Heart right ventricle (tissue), 16 donors: ENCODE data around the gene BCORL1. TPM values are rescaled to one million over a fixed set of nuclear protein-coding genes. Genes with fewer than 3 reads are reported as not detected.
A peak's percentile ranks its signal among the peaks of the same experiment; 100 is the strongest.

Source experiments
- ATAC-seq, 8 donors: fragments of 200-7000 bp; cut with Tn5 transposase; one replicate each; pipeline ENCODE4 v1.9.1; 2020; ENCODE audit warnings: mild to moderate bottlenecking in 8 of 8, moderate library complexity in 8 of 8, moderate number of reproducible peaks in 1 of 8
- DNase-seq, 2 donors: peaks; one replicate each; pipeline ENCODE4 v3.0.0-alpha.2; 2020
- H3K27ac ChIP-seq, 10 donors: fragments of 200-600 bp; sonication (generic) in 2 of 10; one replicate each; pipeline versions ENCODE4 v1.5.0 to v1.8.0; 2020 to 2022; ENCODE audit warnings: mild to moderate bottlenecking in 3 of 10
- H3K27me3 ChIP-seq, 7 donors: fragments of 200-600 bp; one replicate each; pipeline ENCODE4 v1.8.0; 2021 to 2022; ENCODE audit warnings: mild to moderate bottlenecking in 2 of 7
- H3K36me3 ChIP-seq, 9 donors: fragments of 200-600 bp; sonication (generic) in 1 of 9; one replicate each; pipeline versions ENCODE4 v1.5.0 to v1.8.0; 2020 to 2022; ENCODE audit warnings: mild to moderate bottlenecking in 2 of 9
- H3K4me1 ChIP-seq, 9 donors: fragments of 200-600 bp; sonication (generic) in 1 of 9; one replicate each; pipeline versions ENCODE4 v1.5.0 to v1.8.0; 2020 to 2022; ENCODE audit warnings: mild to moderate bottlenecking in 4 of 9
- H3K4me3 ChIP-seq, 10 donors: fragments of 200-600 bp; sonication (generic) in 2 of 10; one replicate each; pipeline versions ENCODE4 v1.5.0 to v1.8.0; 2020 to 2022; ENCODE audit warnings: mild to moderate bottlenecking in 7 of 10, moderate library complexity in 2 of 10
- H3K9me3 ChIP-seq, 11 donors: fragments of 200-600 bp in 10 of 11; sonication (generic) in 2 of 11; one replicate each; pipeline versions ENCODE4 v1.5.0 to v1.8.0; 2013 to 2022; ENCODE audit warnings: mild to moderate bottlenecking in 2 of 11, control low read depth in 1 of 11, moderate library complexity in 1 of 11
- CTCF ChIP-seq, 9 donors: fragments of 200-600 bp; sonication (generic) in 2 of 9; IDR thresholded peaks; one replicate each; pipeline versions ENCODE4 v1.5.0 to v1.8.0; 2021 to 2022; ENCODE audit warnings: antibody characterized with exemption in 9 of 9, mild to moderate bottlenecking in 5 of 9, moderate library complexity in 1 of 9
- WGBS, 2 donors: extraction: QIAGEN DNeasy Blood & Tissue Kit; methylation state at CpG; one replicate each; pipeline ENCODE4 v1.1.7; 2013; ENCODE audit warnings: inconsistent platforms in 1 of 2; 5-methylcytosine and 5-hydroxymethylcytosine counted together
- intact Hi-C, 10 donors: fragments of 100-400 bp; cut with DNase I; formaldehyde crosslinking; loops; one replicate each; pipeline versions ENCODE4 v1.11.1 to v1.14.2; 2022
- polyA plus RNA-seq, 2 donors: library from polyadenylated mRNA; stranded (reverse); fragments of 200-250 nt; gene quantifications; one replicate each; pipeline ENCODE4 v1.2.3, GENCODE V29; 2013
- total RNA-seq, 10 donors: library from RNA; stranded (reverse); fragmentation: NEBNext Ultra II Directional in 3 of 10; extraction: Animal tissue kit (Norgen Biotek cat#: 25700) in 3 of 10; gene quantifications; one replicate each; pipeline versions ENCODE4 v1.2.1 to v1.2.4, GENCODE V29; 2021 to 2023
- donor health status: Arrhythmogenic right ventricular cardiomyopathy.
- donor health status: ischemic (EF 13 %, LVEDD 7.1; RV severe dilation, severe dysfunction).
- donor health status: healthy with polysubstance abuse.
- donor health status: DM: no; HTN: yes; CAD: no.
- donor health status: DM: no; HTN: no; CAD: no.
- donor health status: ischemic (EF 25% LVEDD 6.9; RV normal size, moderate dysfunction).
- donor health status: ischemic (EF 25% LVEDD 5.7; RV mildly dilated, moderate dysfunction).
- donor health status: healthy.
- donor health status: DM: yes; HTN: yes; CAD: no.
- donor health status: Ischemic cardiomyopathy.
- donor health status: ischemic (EF 35%, LVEDD 5.7; RV mildly dilated, moderate dysfunction).
- donor health status: nonischemic (EF 11% LVEDD 7.7; RV severe dilation, severe dysfunction).
- donor health status: DM: yes; HTN: yes; CAD: no.
- donor health status: PGD.
- donor health status: ischemic (EF 29% LVEDD 5.4; RV normal size, mild dysfunction).
- donor health status: nonischemic (EF 23%, LVEDD 6.1; RV moderate dilation, normal function).

BCORL1 gene
- total and polyA plus RNA-seq, 12 donors = 2.1 to 12.8 (median 7.8) TPM

DNA sequence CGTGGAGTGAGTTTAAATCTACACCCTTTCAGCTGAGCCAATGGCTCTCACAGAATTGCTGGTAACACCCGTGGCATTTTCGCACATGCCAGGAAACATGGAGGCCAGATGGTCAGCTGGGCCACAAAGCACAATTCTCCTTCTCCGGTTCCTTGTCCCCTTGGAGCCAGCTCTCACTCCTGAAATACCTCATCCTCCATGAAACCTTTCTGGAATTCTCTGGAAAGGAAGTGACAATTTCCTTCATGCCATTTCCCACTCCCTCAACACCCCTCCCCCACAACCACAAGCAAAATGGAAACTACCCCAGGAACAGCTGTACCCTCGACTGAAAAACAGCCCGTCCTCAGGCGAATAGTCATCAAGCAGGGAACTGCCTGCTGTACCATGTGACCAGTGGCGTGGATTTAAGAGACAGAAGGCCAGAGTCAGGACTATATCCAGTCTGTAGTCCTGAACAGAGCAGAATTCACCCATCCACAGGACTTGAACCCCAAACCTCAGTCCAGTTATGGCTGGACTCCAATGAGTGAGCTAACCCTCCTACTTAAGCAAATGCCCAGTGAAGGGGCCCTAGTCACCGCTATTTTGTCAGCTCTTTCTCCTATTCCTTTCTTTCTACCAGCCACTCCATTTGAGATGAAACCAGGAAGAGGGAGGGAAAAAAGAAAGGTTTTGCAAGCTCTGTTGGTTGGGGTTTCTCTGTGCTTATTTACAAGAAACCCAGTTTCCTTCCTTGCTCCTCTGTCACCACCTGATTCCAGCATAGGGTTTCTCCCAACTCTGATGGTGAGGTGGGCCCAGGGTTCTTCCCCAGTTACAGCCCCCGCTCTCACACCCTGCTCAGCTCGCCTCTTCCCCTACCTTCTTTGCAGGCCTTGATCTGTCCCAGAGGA lies 103.4 kb downstream of the BCORL1 start:
- H3K4me1 ChIP-seq = peaks cover 0 to 89% (median 19%) of the 10 kb centered on the region in 9 donors
- ATAC-seq (peak in 5 of 8 donors; percentile 5 to 47 (median 32)), DNase-seq (peak in 1 of 2 donors; percentile 24)
- peak overlapping the region in 7 of 10 donors; percentile 55 to 83 (median 69) for H3K27ac ChIP-seq
- TF ChIP-seq CTCF (IDR thresholded peaks at IDR 0.05) = no peak
- intact Hi-C loops = no loop called here
- peaks cover 0 to 4% (median 0%) of the 10 kb centered on the region in 7 donors for H3K27me3 ChIP-seq
- WGBS, 2 donors = 57 to 70% methylated on average over 11 of the region's 11 CpGs
- H3K9me3 ChIP-seq = no peaks in the 10 kb centered on the region
- H3K4me3 ChIP-seq = peak overlapping the region in 1 of 10 donors; percentile 37
- H3K36me3 ChIP-seq = peaks cover 0 to 2% (median 0%) of the 10 kb centered on the region in 9 donors

GRCh38 chrX:130086447-130087206 lies 104.2 kb downstream of the BCORL1 start:
- no peaks in the 10 kb centered on the region for H3K9me3 ChIP-seq
- DNase-seq (no peak), ATAC-seq (peak in 1 of 8 donors; percentile 21)
- 79 to 81% methylated on average over 12 to 13 of the region's 13 CpGs for WGBS, 2 donors
- H3K4me1 ChIP-seq = peaks cover 0 to 89% (median 14%) of the 10 kb centered on the region in 9 donors
- peak overlapping the region in 1 of 10 donors; percentile 37 for H3K4me3 ChIP-seq
- no peak for TF ChIP-seq CTCF (IDR thresholded peaks at IDR 0.05)
- H3K36me3 ChIP-seq = no peaks in the 10 kb centered on the region
- H3K27me3 ChIP-seq = peaks cover 0 to 4% (median 0%) of the 10 kb centered on the region in 7 donors
- intact Hi-C loops = no loop called here
- H3K27ac ChIP-seq = peak overlapping the region in 6 of 10 donors; percentile 48 to 83 (median 72)

DNA sequence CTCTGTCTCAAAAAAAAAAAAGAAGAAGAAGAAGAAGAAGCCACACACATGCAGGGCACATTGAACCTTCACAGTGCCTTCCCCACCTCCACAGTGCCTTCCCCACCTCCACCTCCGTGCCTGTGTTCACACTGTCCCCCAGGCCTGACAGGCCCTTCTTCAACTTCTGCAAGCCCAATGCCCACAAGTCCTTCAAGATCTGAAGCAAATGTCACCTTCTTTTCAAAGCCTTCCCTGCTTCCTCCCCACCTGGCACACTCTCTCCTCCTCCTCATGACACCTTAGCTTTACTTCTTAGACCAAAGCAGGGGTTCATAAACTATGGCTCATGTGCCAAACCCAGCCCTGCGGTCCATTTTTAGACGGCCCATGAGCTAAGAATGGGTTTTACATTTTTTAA lies 107.9 kb downstream of the BCORL1 start:
- Histone ChIP-seq H3K4me1 (peaks cover 0 to 73% (median 9%) of the 10 kb centered on the region in 9 donors), H3K36me3 (no peaks in the 10 kb centered on the region), H3K4me3 (no peak overlapping the region), H3K27ac (peak overlapping the region in 1 of 10 donors; percentile 52), H3K27me3 (peaks cover 0 to 4% (median 0%) of the 10 kb centered on the region in 7 donors), H3K9me3 (no peaks in the 10 kb centered on the region)
- intact Hi-C loops = no loop called here
- 77 to 90% methylated on average over 3 of the region's 3 CpGs for WGBS, 2 donors
- ATAC-seq (no peak), DNase-seq (no peak)
- TF ChIP-seq CTCF (IDR thresholded peaks at IDR 0.05) = no peak

DNA sequence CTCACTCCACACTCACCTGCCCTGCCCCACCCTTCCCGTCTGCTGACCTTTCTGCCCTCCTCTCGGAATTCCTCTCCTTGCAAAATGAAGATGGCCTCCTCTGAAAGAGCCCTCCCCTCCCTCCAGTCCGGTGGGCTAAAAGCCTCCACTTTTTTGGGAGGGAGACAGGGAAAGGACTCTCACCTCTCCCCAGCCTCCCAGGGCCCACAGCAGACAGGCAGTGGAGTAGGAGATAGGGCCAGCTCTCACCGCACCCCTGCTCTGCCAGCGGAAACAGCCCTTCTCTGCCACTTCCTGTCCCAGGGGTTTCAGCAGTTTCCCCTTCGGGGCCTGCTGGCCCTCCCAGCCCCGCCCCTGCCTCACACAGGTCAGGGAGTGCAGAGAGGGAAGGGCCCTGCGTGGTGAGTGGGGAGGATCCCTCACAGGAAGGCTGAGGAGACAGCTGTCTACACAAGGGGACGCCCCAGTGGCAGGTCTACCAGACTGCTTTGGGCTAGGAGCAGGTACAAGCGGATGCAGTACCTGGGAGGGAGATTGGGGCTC lies 109.6 kb downstream of the BCORL1 start:
- intact Hi-C loops = no loop called here
- Histone ChIP-seq H3K4me1 (peaks cover 0 to 56% (median 0%) of the 10 kb centered on the region in 9 donors), H3K36me3 (no peaks in the 10 kb centered on the region), H3K9me3 (no peaks in the 10 kb centered on the region), H3K27me3 (no peaks in the 10 kb centered on the region), H3K4me3 (peak overlapping the region in 1 of 10 donors; percentile 41), H3K27ac (peak overlapping the region in 4 of 10 donors; percentile 5 to 89 (median 17))
- DNase-seq = peak in 1 of 2 donors; percentile 33
- peak; percentile 43 to 79 (median 65) for ATAC-seq
- TF ChIP-seq CTCF (IDR thresholded peaks at IDR 0.05) = peak in 1 of 9 donors; percentile 6
- WGBS, 2 donors = 43 to 46% methylated on average over 6 to 9 of the region's 10 CpGs
